Measurements from ENCODE around the gene SAMD13. TPM values are rescaled to one million over a fixed set of nuclear protein-coding genes. Genes with fewer than 3 reads are reported as not detected.

The SAMD13 gene
- total RNA-seq, 1 donor from 2014 or later = 0.92 TPM

DNA sequence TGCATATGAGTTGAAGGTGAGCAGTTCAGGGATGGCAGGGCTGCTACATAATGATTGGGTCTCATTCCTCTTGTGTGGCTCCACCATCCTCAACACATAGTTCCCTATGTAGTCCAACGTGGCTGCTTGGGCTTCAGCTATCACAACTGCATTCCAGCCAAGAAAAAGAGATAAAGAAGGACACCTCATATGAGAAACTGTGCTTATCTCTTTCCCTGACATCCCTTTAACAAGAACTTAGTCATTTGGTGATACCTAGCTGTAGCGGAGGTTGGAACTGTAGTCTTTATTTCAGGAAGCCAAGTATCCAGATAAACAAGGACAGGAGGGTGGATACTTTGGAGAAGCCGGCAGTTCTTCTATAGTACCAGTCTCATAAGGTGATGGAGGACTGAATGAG, 54.0 kb downstream of the SAMD13 start:
- TF ChIP-seq, protein P1, sequence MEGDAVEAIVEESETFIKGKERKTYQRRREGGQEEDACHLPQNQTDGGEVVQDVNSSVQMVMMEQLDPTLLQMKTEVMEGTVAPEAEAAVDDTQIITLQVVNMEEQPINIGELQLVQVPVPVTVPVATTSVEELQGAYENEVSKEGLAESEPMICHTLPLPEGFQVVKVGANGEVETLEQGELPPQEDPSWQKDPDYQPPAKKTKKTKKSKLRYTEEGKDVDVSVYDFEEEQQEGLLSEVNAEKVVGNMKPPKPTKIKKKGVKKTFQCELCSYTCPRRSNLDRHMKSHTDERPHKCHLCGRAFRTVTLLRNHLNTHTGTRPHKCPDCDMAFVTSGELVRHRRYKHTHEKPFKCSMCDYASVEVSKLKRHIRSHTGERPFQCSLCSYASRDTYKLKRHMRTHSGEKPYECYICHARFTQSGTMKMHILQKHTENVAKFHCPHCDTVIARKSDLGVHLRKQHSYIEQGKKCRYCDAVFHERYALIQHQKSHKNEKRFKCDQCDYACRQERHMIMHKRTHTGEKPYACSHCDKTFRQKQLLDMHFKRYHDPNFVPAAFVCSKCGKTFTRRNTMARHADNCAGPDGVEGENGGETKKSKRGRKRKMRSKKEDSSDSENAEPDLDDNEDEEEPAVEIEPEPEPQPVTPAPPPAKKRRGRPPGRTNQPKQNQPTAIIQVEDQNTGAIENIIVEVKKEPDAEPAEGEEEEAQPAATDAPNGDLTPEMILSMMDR (IDR thresholded peaks at IDR 0.05) = no peak
- DNase-seq (ENCODE audit: low spot score) = no peak
- H3K27ac Mint-ChIP-seq (ENCODE audit: unreplicated experiment) = no peak overlapping the region
- peaks cover 4% of the 10 kb centered on the region for H3K4me1 Mint-ChIP-seq (ENCODE audit: low read depth)
- no peaks in the 10 kb centered on the region for H3K27me3 Mint-ChIP-seq (ENCODE audit: low read depth)
- H3K36me3 Mint-ChIP-seq (ENCODE audit: low read depth) = no peaks in the 10 kb centered on the region
- H3K4me3 Mint-ChIP-seq (ENCODE audit: unreplicated experiment) = no peak overlapping the region
- H3K9me3 Mint-ChIP-seq (ENCODE audit: low read depth) = peaks cover 4% of the 10 kb centered on the region

- DNase-seq (ENCODE audit: low spot score) = no peak
- Mint-ChIP-seq H3K4me1 (ENCODE audit: low read depth) (peaks cover 4% of the 10 kb centered on the region), H3K4me3 (ENCODE audit: unreplicated experiment) (no peak overlapping the region), H3K27ac (ENCODE audit: unreplicated experiment) (no peak overlapping the region), H3K9me3 (ENCODE audit: low read depth) (peaks cover 4% of the 10 kb centered on the region), H3K36me3 (ENCODE audit: low read depth) (no peaks in the 10 kb centered on the region), H3K27me3 (ENCODE audit: low read depth) (no peaks in the 10 kb centered on the region)
- TF ChIP-seq, protein P1 (IDR thresholded peaks at IDR 0.05) = no peak
Measured at GRCh38 chr1:84356881-84357280, 55.4 kb downstream of the SAMD13 start.

DNA sequence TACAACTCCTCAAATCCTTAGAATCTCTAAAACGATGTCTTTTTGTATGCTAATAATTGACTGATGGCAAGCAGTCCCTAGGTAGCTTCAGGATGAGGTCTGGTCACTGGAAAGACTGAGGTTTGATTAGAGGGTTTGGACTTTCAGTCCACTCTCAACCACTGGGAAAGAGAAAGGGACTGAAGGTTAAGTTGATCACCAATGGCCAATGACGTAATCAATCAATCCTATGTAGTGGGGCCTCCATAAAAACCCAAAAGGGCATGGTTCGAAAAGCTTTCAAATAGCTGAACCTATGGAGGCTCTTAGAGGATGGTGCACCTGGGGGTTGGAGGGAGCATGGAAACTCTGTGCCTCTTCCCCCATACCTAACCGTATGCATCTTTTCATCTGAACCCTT, 57.2 kb downstream of the SAMD13 start:
- TF ChIP-seq, protein P1 (IDR thresholded peaks at IDR 0.05) = no peak
- Mint-ChIP-seq H3K4me3 (ENCODE audit: unreplicated experiment) (no peak overlapping the region), H3K27ac (ENCODE audit: unreplicated experiment) (no peak overlapping the region), H3K9me3 (ENCODE audit: low read depth) (peaks cover 4% of the 10 kb centered on the region), H3K36me3 (ENCODE audit: low read depth) (no peaks in the 10 kb centered on the region), H3K4me1 (ENCODE audit: low read depth) (peaks cover 3% of the 10 kb centered on the region), H3K27me3 (ENCODE audit: low read depth) (no peaks in the 10 kb centered on the region)
- DNase-seq (ENCODE audit: low spot score) = no peak

- H3K36me3 Mint-ChIP-seq (ENCODE audit: low read depth) = no peaks in the 10 kb centered on the region
- no peaks in the 10 kb centered on the region for H3K27me3 Mint-ChIP-seq (ENCODE audit: low read depth)
- peaks cover 4% of the 10 kb centered on the region for H3K9me3 Mint-ChIP-seq (ENCODE audit: low read depth)
- H3K4me3 Mint-ChIP-seq (ENCODE audit: unreplicated experiment) = no peak overlapping the region
- no peak for DNase-seq (ENCODE audit: low spot score)
- TF ChIP-seq, protein P1 (IDR thresholded peaks at IDR 0.05) = no peak
- H3K27ac Mint-ChIP-seq (ENCODE audit: unreplicated experiment) = no peak overlapping the region
- peaks cover 2% of the 10 kb centered on the region for H3K4me1 Mint-ChIP-seq (ENCODE audit: low read depth)
Measured at GRCh38 chr1:84360316-84360715, 58.8 kb downstream of the SAMD13 start.

GRCh38 chr1:84361796-84362195, 60.3 kb downstream of the SAMD13 start:
- DNase-seq (ENCODE audit: low spot score) = no peak
- Mint-ChIP-seq H3K4me1 (ENCODE audit: low read depth) (peaks cover 13% of the 10 kb centered on the region), H3K27me3 (ENCODE audit: low read depth) (no peaks in the 10 kb centered on the region), H3K36me3 (ENCODE audit: low read depth) (no peaks in the 10 kb centered on the region), H3K27ac (ENCODE audit: unreplicated experiment) (no peak overlapping the region), H3K4me3 (ENCODE audit: unreplicated experiment) (no peak overlapping the region), H3K9me3 (ENCODE audit: low read depth) (peaks cover 3% of the 10 kb centered on the region)
- TF ChIP-seq, protein P1 (IDR thresholded peaks at IDR 0.05) = no peak
